CD4-positive, alpha-beta T cell treated with Interleukin-6 at 100 ng/mL for 8 hours (primary cell): Measurements from ENCODE around the gene TPSAB1.
"Not testable (repeated sequence)": the region's sequence is repeated elsewhere in the genome, so short reads cannot be mapped to it uniquely, and the experiment has no call there.

Experiments
- DNase-seq: peaks from one replicate; pipeline ENCODE4 v3.0.0-alpha.2; 2020; ENCODE audit warnings: mixed read lengths, low spot score

Gene TPSAB1

GRCh38 chr16:1265090-1265630 lies 24.7 kb downstream of the TPSAB1 start:
- DNase-seq = no peak

- no peak for DNase-seq
Measured at GRCh38 chr16:1265826-1266225, 25.3 kb downstream of the TPSAB1 start.

GRCh38 chr16:1269418-1269817 lies 28.9 kb downstream of the TPSAB1 start:
- not testable (repeated sequence) for DNase-seq

GRCh38 chr16:1271380-1271723 lies 30.8 kb downstream of the TPSAB1 start:
- DNase-seq = no peak

GRCh38 chr16:1271724-1272413 lies 31.4 kb downstream of the TPSAB1 start:
- DNase-seq = not testable (repeated sequence)

GRCh38 chr16:1272453-1273198 lies 32.1 kb downstream of the TPSAB1 start:
- DNase-seq = no peak

GRCh38 chr16:1273816-1274215 lies 33.3 kb downstream of the TPSAB1 start:
- DNase-seq = no peak

GRCh38 chr16:1274767-1275166 lies 34.3 kb downstream of the TPSAB1 start:
- no peak for DNase-seq

- no peak for DNase-seq
Measured at GRCh38 chr16:1275791-1276579, 35.5 kb downstream of the TPSAB1 start.

- no peak for DNase-seq
Measured at GRCh38 chr16:1276580-1276878, 36.0 kb downstream of the TPSAB1 start.

- no peak for DNase-seq
Measured at GRCh38 chr16:1277151-1277598, 36.7 kb downstream of the TPSAB1 start.

GRCh38 chr16:1277617-1278282 lies 37.2 kb downstream of the TPSAB1 start:
- no peak for DNase-seq

GRCh38 chr16:1278477-1278876 lies 38.0 kb downstream of the TPSAB1 start:
- DNase-seq = no peak

- no peak for DNase-seq
Measured at GRCh38 chr16:1279081-1279944, 38.8 kb downstream of the TPSAB1 start.

- no peak for DNase-seq
Measured at GRCh38 chr16:1279945-1280589, 39.6 kb downstream of the TPSAB1 start.

- no peak for DNase-seq
Measured at GRCh38 chr16:1280783-1281182, 40.3 kb downstream of the TPSAB1 start.

GRCh38 chr16:1281517-1281916 lies 41.0 kb downstream of the TPSAB1 start:
- no peak for DNase-seq

GRCh38 chr16:1282324-1282973 lies 41.9 kb downstream of the TPSAB1 start:
- no peak for DNase-seq

GRCh38 chr16:1283296-1283695 lies 42.8 kb downstream of the TPSAB1 start:
- DNase-seq = no peak

GRCh38 chr16:1283996-1284616 lies 43.6 kb downstream of the TPSAB1 start:
- DNase-seq = no peak
